ENCODE measurements around the gene SPDYE2B. TPM values are rescaled to one million over a fixed set of nuclear protein-coding genes. Genes with fewer than 3 reads are reported as not detected.

The SPDYE2B gene
- total RNA-seq, 1 donor from 2014 or later = not detected

Small RNAs within 50 kb of the gene (small RNA-seq; reads per million reads assigned to genes)
- not detected for gene AC105052.3 (ENCODE audit: low replicate concordance)
- gene UPK3BL1 (ENCODE audit: low replicate concordance) = not detected

Other genes starting within 250 kb of the SPDYE2B start
- 5.2 TPM for gene ORAI2, start 216.7 kb upstream of the SPDYE2B start, total RNA-seq
- gene ALKBH4, start 185.5 kb upstream of the SPDYE2B start, total RNA-seq = 7.1 TPM
- gene LRWD1, start 185.3 kb upstream of the SPDYE2B start, total RNA-seq = 8.0 TPM
- 12.4 TPM for gene POLR2J, start 171.4 kb upstream of the SPDYE2B start, total RNA-seq
- gene RASA4B, start 132.5 kb upstream of the SPDYE2B start, total RNA-seq = 6.7 TPM
- gene UPK3BL2, start 106.6 kb upstream of the SPDYE2B start, total RNA-seq = 16.2 TPM
- gene SPDYE2, start 99.1 kb upstream of the SPDYE2B start, total RNA-seq = not detected
- gene POLR2J3, start 77.7 kb upstream of the SPDYE2B start, total RNA-seq = 27.6 TPM
- 26.5 TPM for gene RASA4, start 33.6 kb upstream of the SPDYE2B start, total RNA-seq
- gene UPK3BL1, start 7.5 kb upstream of the SPDYE2B start, total RNA-seq = 37.9 TPM
- gene POLR2J2, start 21.3 kb downstream of the SPDYE2B start, total RNA-seq = 3.6 TPM
- gene FAM185A, start 98.7 kb downstream of the SPDYE2B start, total RNA-seq = 11.0 TPM